ENCODE data around the gene ANKAR.

Gene ANKAR, protein sequence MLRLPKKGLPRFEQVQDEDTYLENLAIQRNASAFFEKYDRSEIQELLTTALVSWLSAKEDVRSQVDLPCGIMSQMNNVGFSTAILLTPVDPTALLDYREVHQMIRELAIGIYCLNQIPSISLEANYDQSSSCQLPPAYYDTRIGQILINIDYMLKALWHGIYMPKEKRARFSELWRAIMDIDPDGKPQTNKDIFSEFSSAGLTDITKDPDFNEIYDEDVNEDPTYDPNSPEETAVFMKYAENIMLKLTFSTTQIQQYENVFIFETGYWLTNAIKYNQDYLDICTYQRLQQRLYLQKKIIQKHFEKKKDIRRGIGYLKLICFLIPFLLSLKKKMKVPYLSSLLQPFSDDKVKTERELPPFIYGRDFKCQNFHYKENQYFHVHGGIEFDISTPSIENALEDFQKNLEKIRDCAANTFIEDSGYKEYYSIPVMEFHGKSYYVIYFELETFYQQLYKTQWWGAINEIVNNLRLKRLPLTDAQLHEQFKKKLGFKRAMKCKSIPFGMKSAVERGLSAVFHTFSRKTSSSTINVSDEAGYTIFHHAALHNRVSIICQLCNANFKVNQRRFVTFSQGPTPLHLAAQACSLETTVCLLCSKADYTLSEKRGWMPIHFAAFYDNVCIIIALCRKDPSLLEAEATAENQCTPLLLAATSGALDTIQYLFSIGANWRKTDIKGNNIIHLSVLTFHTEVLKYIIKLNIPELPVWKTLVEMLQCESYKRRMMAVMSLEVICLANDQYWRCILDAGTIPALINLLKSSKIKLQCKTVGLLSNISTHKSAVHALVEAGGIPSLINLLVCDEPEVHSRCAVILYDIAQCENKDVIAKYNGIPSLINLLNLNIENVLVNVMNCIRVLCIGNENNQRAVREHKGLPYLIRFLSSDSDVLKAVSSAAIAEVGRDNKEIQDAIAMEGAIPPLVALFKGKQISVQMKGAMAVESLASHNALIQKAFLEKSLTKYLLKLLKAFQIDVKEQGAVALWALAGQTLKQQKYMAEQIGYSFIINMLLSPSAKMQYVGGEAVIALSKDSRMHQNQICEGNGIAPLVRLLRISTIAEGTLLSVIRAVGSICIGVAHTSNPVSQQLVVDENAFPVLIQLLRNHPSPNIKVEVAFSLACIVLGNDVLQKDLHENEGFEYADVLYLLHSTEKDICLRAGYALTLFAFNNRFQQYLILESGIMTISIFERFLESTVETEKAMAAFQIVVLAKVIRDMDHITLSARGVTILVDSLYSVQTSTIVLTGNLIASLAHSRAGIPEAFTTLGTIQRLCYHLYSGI (N-terminal part only)

DNA sequence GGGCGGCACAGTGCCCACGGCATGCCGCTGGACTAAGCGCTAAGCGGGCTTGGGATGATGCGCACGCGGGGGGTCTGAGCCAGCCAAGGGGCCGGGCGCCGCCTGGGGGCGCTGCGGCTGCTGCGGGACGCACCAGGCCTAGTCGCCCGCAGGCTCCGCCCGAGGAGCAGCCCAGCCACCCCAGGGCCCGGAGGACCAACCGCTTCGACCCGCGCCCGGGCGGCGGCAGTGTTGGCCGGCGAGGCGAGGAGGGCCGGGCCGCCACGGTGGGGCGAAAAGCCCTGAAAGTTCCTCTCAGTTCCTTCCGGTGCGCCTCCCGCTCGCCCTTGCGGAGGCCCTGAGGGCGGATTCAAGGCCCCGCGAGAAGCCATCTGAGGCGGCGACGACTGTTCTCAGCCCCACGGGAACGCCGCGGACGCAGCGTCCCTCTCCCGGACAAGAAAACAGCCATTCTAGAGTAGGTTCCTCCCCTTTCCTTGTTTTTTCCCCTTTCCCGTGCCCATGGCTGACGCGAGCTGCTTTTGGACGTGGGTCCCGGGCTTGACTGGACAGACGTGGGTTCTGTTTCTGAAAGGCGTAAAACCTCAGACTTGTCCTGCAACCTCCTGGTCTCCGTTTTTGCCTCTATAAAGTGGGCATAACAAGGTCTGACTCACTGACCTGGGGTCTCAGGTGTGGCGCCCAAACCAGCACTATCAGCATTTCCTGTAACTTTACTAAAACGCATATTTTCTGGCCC is at the start of gene ANKAR:
TSS of gene ANKAR (plus strand) at position 297 of the 739 bp plus-strand sequence. CDS start 1,821 bp downstream, outside the sequence.
- Histone ChIP-seq H3K4me3 (ENCODE audit: low read depth, low read length) (peak within 1 kb of the TSS; percentile 91), H3K27me3 (ENCODE audit: control insufficient read depth, insufficient read depth, low read length) (no peaks in the 10 kb centered on the region), H3K27ac (ENCODE audit: low read depth, low read length) (peak within 1 kb of the TSS; percentile 70; the same call in 1 of the 2 replicates), H3K4me1 (ENCODE audit: control insufficient read depth, insufficient read depth, low read length) (0 out of 2 replicates have a peak, but pooled peaks cover 3% of the 10 kb centered on the region), H3K9me3 (ENCODE audit: control insufficient read depth, insufficient read depth, low read depth, low read length) (no peaks in the 10 kb centered on the region), H3K36me3 (ENCODE audit: control insufficient read depth, insufficient read depth, low read length) (peaks cover 16% of the 10 kb centered on the region), H3K9ac (ENCODE audit: low read length) (peak within 1 kb of the TSS; percentile 89)

DNA sequence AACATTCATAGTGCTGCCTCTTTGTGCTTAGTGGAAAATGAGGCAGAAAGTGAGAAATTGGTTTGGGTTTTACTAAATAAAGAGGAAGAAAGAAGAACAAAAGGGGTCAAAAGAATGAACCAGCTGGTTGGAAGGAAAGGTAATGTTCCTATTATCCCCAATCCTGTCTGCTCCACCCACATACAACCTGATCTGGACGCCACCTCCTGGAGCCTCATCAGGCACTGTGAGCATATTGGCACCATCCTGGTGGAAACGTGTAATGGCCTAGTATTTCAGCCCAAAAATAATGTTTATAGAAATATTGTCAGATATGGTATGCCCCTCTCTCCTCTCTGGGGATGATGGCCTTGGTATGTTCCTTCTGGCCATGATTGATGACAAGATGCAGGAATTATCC is 48.8 kb upstream of the ANKAR start:
- Histone ChIP-seq H3K36me3 (ENCODE audit: control insufficient read depth, insufficient read depth, low read length) (no peaks in the 10 kb centered on the region), H3K4me3 (ENCODE audit: low read depth, low read length) (no peak overlapping the region)

DNA sequence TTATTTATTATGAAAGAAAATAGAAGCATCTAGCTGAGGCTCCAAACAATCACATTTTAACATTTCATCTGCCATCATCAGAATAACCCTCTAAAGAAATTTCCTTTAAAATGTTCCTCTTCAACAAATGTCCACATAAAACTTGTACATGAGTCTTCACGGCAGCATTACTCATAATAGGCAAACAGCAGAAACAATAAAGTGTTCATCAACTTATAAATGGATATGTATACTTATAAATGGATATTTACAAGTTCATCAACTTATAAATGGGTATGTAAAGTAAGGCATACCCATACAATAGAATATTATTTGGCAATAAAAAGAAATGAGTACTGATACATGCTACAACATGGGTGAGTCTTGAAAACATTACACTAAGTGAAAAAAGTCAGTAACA is 46.7 kb upstream of the ANKAR start:
- H3K4me1 ChIP-seq (ENCODE audit: control insufficient read depth, insufficient read depth, low read length) = peaks cover 13% of the 10 kb centered on the region
- no peak overlapping the region for H3K9ac ChIP-seq (ENCODE audit: low read length)
- H3K27me3 ChIP-seq (ENCODE audit: control insufficient read depth, insufficient read depth, low read length) = no peaks in the 10 kb centered on the region
- no peak overlapping the region for H3K27ac ChIP-seq (ENCODE audit: low read depth, low read length)
- H3K9me3 ChIP-seq (ENCODE audit: control insufficient read depth, insufficient read depth, low read depth, low read length) = no peaks in the 10 kb centered on the region
- H3K36me3 ChIP-seq (ENCODE audit: control insufficient read depth, insufficient read depth, low read length) = no peaks in the 10 kb centered on the region
- H3K4me3 ChIP-seq (ENCODE audit: low read depth, low read length) = no peak overlapping the region

More for the DNA sequence above, 48.8 kb upstream of the ANKAR start:
- H3K4me1 ChIP-seq (ENCODE audit: control insufficient read depth, insufficient read depth, low read length) = peaks cover 13% of the 10 kb centered on the region
- no peak overlapping the region for H3K27ac ChIP-seq (ENCODE audit: low read depth, low read length)
- no peaks in the 10 kb centered on the region for H3K27me3 ChIP-seq (ENCODE audit: control insufficient read depth, insufficient read depth, low read length)
- no peak overlapping the region for H3K9ac ChIP-seq (ENCODE audit: low read length)
- no peaks in the 10 kb centered on the region for H3K9me3 ChIP-seq (ENCODE audit: control insufficient read depth, insufficient read depth, low read depth, low read length)

DNA sequence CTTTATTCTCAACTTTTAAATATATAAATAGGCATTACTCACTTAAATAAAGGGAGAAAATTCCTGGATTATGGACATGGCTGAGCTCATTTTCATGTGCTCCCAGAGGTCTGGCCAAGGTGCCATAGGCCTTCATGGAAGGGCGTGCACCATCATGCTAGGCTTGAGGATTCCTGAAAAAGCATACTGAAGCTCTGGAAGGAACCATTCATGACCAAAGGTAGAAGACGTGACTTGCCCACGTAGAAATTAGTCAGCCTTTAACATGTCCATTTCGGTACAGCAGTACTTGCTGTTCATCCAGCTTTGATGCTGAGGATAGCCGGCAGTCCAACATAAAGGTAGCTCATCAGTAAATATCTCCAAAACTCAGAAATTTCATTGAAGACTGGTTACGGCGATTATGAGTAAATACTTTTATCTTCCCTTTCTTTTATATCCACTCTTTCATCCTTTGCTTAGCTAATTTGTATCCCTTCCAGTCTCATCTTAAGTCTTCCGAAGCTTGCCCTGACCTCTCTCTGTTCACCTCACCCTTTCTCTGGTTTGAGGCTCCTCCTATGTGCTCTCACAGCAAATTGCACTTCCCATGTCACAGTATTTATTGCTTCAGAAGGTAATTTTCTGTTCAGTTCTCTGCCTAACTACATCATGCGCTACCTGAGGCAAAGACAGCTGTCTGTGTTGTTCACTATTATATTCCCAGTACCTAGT is 45.5 kb upstream of the ANKAR start:
- Histone ChIP-seq H3K9ac (ENCODE audit: low read length) (no peak overlapping the region), H3K36me3 (ENCODE audit: control insufficient read depth, insufficient read depth, low read length) (no peaks in the 10 kb centered on the region), H3K27ac (ENCODE audit: low read depth, low read length) (no peak overlapping the region), H3K4me3 (ENCODE audit: low read depth, low read length) (no peak overlapping the region), H3K9me3 (ENCODE audit: control insufficient read depth, insufficient read depth, low read depth, low read length) (no peaks in the 10 kb centered on the region), H3K4me1 (ENCODE audit: control insufficient read depth, insufficient read depth, low read length) (peaks cover 13% of the 10 kb centered on the region), H3K27me3 (ENCODE audit: control insufficient read depth, insufficient read depth, low read length) (no peaks in the 10 kb centered on the region)

DNA sequence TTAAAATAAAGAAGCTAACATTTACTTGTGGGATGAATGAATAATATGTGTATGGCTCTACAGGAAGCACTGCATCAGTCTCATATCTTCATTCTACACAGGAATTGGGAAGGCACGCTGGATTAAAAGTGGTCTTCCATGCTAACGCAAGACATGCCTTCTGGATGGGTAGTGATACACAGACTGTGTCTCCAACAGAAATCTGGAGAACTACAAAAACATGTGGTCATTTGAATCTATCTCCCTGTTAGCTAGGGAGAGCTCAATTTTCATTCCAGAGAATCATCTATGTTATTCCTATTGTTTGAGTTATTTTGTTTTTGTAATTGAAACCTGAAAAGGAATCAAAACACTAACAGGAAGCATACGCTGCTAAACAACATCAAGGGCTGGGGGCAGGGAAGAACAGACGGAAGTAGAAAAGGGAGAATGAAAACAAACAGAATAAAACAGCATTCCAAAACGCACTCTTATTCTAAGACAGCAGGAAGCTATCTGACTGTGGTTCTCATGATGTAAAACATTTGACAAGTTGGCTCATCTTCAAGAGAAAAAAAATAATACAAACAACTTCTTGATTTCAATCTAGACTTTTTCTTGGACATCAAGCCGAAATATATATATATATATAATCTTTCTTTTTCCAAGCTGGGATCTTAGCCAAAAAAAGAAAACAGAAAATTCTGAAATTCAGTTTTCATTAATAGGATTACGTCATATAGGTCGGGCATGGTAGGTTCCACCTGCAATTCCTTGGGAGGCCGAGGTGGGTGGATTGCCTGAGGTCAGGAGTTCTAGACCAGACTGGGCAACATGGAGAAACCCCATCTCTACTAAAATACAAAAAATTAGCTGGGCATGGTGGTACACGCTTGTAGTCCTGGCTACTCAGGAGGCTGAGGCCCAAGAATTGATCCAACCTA is 44.7 kb upstream of the ANKAR start:
- Histone ChIP-seq H3K27me3 (ENCODE audit: control insufficient read depth, insufficient read depth, low read length) (no peaks in the 10 kb centered on the region), H3K4me3 (ENCODE audit: low read depth, low read length) (no peak overlapping the region), H3K9ac (ENCODE audit: low read length) (no peak overlapping the region), H3K9me3 (ENCODE audit: control insufficient read depth, insufficient read depth, low read depth, low read length) (no peaks in the 10 kb centered on the region), H3K27ac (ENCODE audit: low read depth, low read length) (no peak overlapping the region), H3K4me1 (ENCODE audit: control insufficient read depth, insufficient read depth, low read length) (peaks cover 7% of the 10 kb centered on the region; the same call in 1 of the 2 replicates), H3K36me3 (ENCODE audit: control insufficient read depth, insufficient read depth, low read length) (no peaks in the 10 kb centered on the region)

DNA sequence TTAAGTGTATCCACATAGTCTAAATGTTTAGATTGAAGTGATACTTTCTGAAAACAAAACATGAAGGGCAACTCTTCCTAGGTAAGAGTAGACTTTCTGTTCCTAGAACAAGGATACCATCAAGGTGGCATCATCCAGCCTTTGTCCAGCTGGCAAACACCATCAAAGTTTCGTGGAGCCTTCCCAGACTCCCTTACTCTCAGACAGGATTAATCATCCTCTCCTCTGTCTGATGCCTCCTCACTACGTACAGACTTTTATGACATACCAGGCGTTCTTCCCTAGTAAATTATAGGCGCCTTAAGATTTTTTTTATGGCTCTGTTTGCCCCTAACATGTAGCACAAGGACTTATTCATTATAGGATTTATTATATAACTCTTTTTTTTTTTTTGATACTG is 42.6 kb upstream of the ANKAR start:
- Histone ChIP-seq H3K9me3 (ENCODE audit: control insufficient read depth, insufficient read depth, low read depth, low read length) (no peaks in the 10 kb centered on the region), H3K27me3 (ENCODE audit: control insufficient read depth, insufficient read depth, low read length) (no peaks in the 10 kb centered on the region), H3K9ac (ENCODE audit: low read length) (no peak overlapping the region), H3K4me3 (ENCODE audit: low read depth, low read length) (no peak overlapping the region), H3K36me3 (ENCODE audit: control insufficient read depth, insufficient read depth, low read length) (no peaks in the 10 kb centered on the region), H3K27ac (ENCODE audit: low read depth, low read length) (no peak overlapping the region), H3K4me1 (ENCODE audit: control insufficient read depth, insufficient read depth, low read length) (peaks cover 7% of the 10 kb centered on the region; the same call in 1 of the 2 replicates)

DNA sequence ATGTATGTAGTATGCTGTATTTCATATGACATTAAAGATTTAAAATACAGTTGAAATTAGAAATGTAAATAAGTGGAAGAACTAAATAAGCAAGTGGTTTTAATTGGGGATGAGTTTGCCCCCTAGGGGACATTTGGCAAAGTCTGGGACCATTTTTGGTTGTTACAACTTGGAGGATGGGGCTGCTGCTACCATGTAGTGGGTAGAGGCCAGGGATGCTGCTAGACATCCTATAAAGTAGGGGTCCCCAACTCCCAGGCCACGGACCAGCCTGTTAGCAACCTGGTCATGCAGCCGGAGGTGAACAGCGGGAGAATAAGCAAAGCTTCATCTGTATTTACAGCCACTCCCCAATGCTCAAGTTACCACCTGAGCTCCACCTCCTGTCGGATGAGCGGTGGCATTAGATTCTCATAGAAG is 41.1 kb upstream of the ANKAR start:
- Histone ChIP-seq H3K9ac (ENCODE audit: low read length) (no peak overlapping the region), H3K27me3 (ENCODE audit: control insufficient read depth, insufficient read depth, low read length) (no peaks in the 10 kb centered on the region), H3K36me3 (ENCODE audit: control insufficient read depth, insufficient read depth, low read length) (no peaks in the 10 kb centered on the region), H3K4me1 (ENCODE audit: control insufficient read depth, insufficient read depth, low read length) (peaks cover 7% of the 10 kb centered on the region; the same call in 1 of the 2 replicates), H3K4me3 (ENCODE audit: low read depth, low read length) (no peak overlapping the region), H3K9me3 (ENCODE audit: control insufficient read depth, insufficient read depth, low read depth, low read length) (no peaks in the 10 kb centered on the region), H3K27ac (ENCODE audit: low read depth, low read length) (no peak overlapping the region)

DNA sequence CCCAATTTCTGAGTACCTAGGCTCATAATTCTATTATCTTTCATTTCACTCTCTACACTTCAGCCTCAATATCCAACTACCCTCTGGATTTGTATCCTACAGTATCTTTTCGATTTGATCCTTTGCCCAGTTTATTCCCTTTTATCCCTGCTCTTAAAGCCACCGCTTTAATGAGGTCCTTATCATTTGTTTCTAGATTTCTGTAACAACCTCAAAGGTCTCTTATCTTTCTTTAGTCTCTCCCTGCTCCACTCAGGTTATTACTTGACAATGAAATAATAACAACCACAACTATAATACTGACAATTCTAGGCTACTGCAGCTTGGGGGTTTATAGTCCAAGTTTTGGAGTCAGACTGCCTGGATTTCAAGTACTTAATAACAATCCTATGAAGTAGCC is 39.1 kb upstream of the ANKAR start:
- Histone ChIP-seq H3K9ac (ENCODE audit: low read length) (no peak overlapping the region), H3K9me3 (ENCODE audit: control insufficient read depth, insufficient read depth, low read depth, low read length) (no peaks in the 10 kb centered on the region), H3K27me3 (ENCODE audit: control insufficient read depth, insufficient read depth, low read length) (no peaks in the 10 kb centered on the region), H3K4me1 (ENCODE audit: control insufficient read depth, insufficient read depth, low read length) (no peaks in the 10 kb centered on the region), H3K4me3 (ENCODE audit: low read depth, low read length) (no peak overlapping the region), H3K27ac (ENCODE audit: low read depth, low read length) (no peak overlapping the region), H3K36me3 (ENCODE audit: control insufficient read depth, insufficient read depth, low read length) (no peaks in the 10 kb centered on the region)

DNA sequence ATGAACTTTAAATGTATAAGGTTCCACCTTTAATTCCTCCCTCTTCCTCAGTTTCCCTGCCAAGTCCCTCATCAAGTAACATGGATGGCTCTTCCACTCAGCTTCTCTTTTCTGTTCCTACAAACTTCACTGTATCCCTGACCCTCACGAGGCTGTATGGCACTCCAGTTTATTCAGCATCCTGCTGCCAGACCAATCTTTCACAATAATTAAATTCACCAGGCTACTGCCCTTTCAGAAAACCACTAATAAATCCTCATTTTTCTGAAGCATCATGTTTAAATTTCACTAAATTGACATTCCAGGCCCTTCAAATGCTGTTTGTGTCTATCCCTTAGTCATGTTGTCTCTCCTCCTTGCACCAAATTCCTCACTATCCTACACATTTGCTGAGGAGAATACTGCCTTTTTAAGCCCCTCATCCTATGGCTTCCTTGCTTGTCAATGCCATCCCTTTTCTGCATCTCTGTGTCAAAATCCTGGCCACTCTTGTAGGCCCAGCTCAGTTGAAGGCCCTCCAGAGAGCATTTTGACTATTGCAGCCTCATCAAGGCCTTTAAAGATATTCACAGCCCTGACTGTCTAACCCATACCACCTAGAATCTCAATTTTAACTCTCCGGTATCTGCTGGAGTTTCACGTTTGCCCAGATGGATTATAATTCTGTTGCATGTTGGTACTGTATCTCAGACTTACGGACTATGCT is 36.0 kb upstream of the ANKAR start:
- H3K36me3 ChIP-seq (ENCODE audit: control insufficient read depth, insufficient read depth, low read length) = no peaks in the 10 kb centered on the region
- H3K4me3 ChIP-seq (ENCODE audit: low read depth, low read length) = no peak overlapping the region
- H3K4me1 ChIP-seq (ENCODE audit: control insufficient read depth, insufficient read depth, low read length) = peaks cover 11% of the 10 kb centered on the region
- no peaks in the 10 kb centered on the region for H3K27me3 ChIP-seq (ENCODE audit: control insufficient read depth, insufficient read depth, low read length)
- no peaks in the 10 kb centered on the region for H3K9me3 ChIP-seq (ENCODE audit: control insufficient read depth, insufficient read depth, low read depth, low read length)
- H3K27ac ChIP-seq (ENCODE audit: low read depth, low read length) = no peak overlapping the region
- H3K9ac ChIP-seq (ENCODE audit: low read length) = no peak overlapping the region

Measured in HUES6 (cell line).